ENCODE results near the gene HOXC5. TPM values are rescaled to one million over a fixed set of nuclear protein-coding genes. Genes with fewer than 3 reads are reported as not detected.
"Not testable (repeated sequence)": the region's sequence is repeated elsewhere in the genome, so short reads cannot be mapped to it uniquely, and the experiment has no call there.

Gene HOXC5
- total RNA-seq, 1 donor from 2014 or later: 2.7 TPM

DNA sequence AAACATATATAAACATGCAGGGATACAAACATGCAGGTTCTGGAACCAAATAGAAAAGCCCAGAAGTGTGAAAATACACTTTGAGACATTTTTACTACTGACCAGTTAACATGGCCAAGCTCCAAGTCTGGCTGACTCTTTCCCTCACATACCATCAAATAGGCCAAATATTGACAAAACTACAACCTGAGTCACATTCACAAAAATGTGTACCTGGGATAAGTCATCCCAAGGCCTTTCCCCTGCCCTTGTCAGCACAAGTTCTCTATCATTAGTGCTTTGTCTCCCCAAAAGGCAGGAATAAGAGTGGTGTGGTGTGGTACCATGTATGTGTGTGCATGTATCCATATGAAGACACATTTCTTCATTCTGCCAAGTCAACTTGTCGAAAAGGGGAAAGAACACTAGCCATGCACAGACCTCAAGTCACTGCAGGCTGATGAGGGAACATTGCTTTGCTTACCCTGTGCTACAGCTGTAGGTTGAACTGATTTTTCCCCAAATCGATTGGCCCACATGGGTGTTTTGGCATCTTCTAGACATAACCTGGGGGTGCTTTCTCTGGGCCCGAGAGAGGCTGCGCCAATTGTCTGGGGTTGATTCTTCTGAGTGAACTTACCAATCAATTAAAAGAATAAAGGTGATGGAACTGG lies 35.7 kb downstream of the HOXC5 start:
- Mint-ChIP-seq H3K4me3 (ENCODE audit: low read depth) (no peak overlapping the region), H3K9me3 (ENCODE audit: low read depth) (no peaks in the 10 kb centered on the region), H3K4me1 (ENCODE audit: low read depth) (peaks cover 4% of the 10 kb centered on the region), H3K27me3 (peaks cover 7% of the 10 kb centered on the region), H3K36me3 (ENCODE audit: insufficient read depth) (no peaks in the 10 kb centered on the region), H3K27ac (no peak overlapping the region)
- TF ChIP-seq, protein P1, sequence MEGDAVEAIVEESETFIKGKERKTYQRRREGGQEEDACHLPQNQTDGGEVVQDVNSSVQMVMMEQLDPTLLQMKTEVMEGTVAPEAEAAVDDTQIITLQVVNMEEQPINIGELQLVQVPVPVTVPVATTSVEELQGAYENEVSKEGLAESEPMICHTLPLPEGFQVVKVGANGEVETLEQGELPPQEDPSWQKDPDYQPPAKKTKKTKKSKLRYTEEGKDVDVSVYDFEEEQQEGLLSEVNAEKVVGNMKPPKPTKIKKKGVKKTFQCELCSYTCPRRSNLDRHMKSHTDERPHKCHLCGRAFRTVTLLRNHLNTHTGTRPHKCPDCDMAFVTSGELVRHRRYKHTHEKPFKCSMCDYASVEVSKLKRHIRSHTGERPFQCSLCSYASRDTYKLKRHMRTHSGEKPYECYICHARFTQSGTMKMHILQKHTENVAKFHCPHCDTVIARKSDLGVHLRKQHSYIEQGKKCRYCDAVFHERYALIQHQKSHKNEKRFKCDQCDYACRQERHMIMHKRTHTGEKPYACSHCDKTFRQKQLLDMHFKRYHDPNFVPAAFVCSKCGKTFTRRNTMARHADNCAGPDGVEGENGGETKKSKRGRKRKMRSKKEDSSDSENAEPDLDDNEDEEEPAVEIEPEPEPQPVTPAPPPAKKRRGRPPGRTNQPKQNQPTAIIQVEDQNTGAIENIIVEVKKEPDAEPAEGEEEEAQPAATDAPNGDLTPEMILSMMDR (IDR thresholded peaks at IDR 0.05; ENCODE audit: unreplicated experiment): no peak
- DNase-seq (ENCODE audit: low spot score, unreplicated experiment): no peak

DNA sequence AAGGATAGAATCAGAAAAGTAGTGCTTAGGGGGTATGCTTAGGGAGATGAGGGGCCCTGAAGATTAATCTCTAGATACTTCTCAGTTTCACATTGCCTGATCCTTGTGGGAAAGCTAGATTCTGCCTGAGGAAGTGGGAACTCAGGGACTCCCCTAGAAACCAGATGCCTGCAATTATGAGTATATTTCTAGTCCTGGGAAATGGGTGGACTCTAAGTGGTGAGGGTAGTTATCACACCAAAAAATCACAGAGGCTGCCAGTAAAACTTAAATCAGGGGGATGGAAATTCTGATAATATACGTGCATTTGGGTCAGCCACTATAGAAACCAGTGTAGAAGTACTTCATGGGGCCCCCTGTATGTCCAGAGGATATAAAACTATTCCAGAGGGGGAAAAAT lies 39.1 kb downstream of the HOXC5 start:
- Mint-ChIP-seq H3K4me1 (ENCODE audit: low read depth) (peaks cover 12% of the 10 kb centered on the region), H3K36me3 (ENCODE audit: insufficient read depth) (no peaks in the 10 kb centered on the region), H3K27me3 (no peaks in the 10 kb centered on the region), H3K4me3 (ENCODE audit: low read depth) (no peak overlapping the region), H3K27ac (no peak overlapping the region), H3K9me3 (ENCODE audit: low read depth) (no peaks in the 10 kb centered on the region)
- TF ChIP-seq, protein P1 (IDR thresholded peaks at IDR 0.05; ENCODE audit: unreplicated experiment): no peak
- no peak for DNase-seq (ENCODE audit: low spot score, unreplicated experiment)

DNA sequence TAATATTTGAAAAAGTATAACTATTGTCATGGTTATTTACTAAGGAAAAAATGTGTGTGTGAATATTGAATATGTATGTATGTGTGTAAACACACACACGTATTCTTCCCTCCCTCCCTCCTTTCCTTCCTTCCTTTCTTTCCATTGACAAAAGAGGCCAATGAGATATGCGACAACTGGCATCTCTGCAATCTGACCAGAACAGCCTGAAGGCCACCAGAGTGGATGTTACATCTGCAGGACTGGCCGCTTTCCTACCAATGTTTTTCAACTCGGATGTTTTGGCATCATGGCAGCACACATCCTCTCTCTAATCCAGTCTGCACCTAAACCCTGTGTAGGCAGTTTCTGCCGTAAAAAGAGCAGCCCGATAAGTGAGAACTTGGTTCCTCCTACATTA lies 41.5 kb downstream of the HOXC5 start:
- no peak for DNase-seq (ENCODE audit: low spot score, unreplicated experiment)
- Mint-ChIP-seq H3K4me1 (ENCODE audit: low read depth) (peaks cover 23% of the 10 kb centered on the region), H3K36me3 (ENCODE audit: insufficient read depth) (no peaks in the 10 kb centered on the region), H3K9me3 (ENCODE audit: low read depth) (no peaks in the 10 kb centered on the region), H3K4me3 (ENCODE audit: low read depth) (no peak overlapping the region), H3K27ac (no peak overlapping the region), H3K27me3 (no peaks in the 10 kb centered on the region)
- TF ChIP-seq, protein P1 (IDR thresholded peaks at IDR 0.05; ENCODE audit: unreplicated experiment): no peak

GRCh38 chr12:54075409-54075808 lies 42.6 kb downstream of the HOXC5 start:
- Mint-ChIP-seq H3K36me3 (ENCODE audit: insufficient read depth) (no peaks in the 10 kb centered on the region), H3K27ac (no peak overlapping the region), H3K27me3 (no peaks in the 10 kb centered on the region), H3K4me1 (ENCODE audit: low read depth) (peaks cover 28% of the 10 kb centered on the region), H3K9me3 (ENCODE audit: low read depth) (no peaks in the 10 kb centered on the region), H3K4me3 (ENCODE audit: low read depth) (no peak overlapping the region)
- DNase-seq (ENCODE audit: low spot score, unreplicated experiment): no peak
- TF ChIP-seq, protein P1 (IDR thresholded peaks at IDR 0.05; ENCODE audit: unreplicated experiment): no peak

- H3K9me3 Mint-ChIP-seq (ENCODE audit: low read depth): no peaks in the 10 kb centered on the region
Measured at GRCh38 chr12:54075974-54076373, 43.1 kb downstream of the HOXC5 start.

GRCh38 chr12:54077843-54078242 lies 45.0 kb downstream of the HOXC5 start:
- peaks cover 43% of the 10 kb centered on the region for H3K4me1 Mint-ChIP-seq (ENCODE audit: low read depth)
- H3K27me3 Mint-ChIP-seq; H3K9me3 Mint-ChIP-seq (ENCODE audit: low read depth); H3K36me3 Mint-ChIP-seq (ENCODE audit: insufficient read depth); DNase-seq (ENCODE audit: low spot score, unreplicated experiment): not testable (repeated sequence)
- peak overlapping the region; percentile 96 for H3K27ac Mint-ChIP-seq
- H3K4me3 Mint-ChIP-seq (ENCODE audit: low read depth): peak overlapping the region; percentile 35

More at GRCh38 chr12:54075974-54076373, 43.1 kb downstream of the HOXC5 start:
- Mint-ChIP-seq H3K36me3 (ENCODE audit: insufficient read depth) (no peaks in the 10 kb centered on the region), H3K4me1 (ENCODE audit: low read depth) (peaks cover 33% of the 10 kb centered on the region), H3K4me3 (ENCODE audit: low read depth) (no peak overlapping the region), H3K27ac (no peak overlapping the region), H3K27me3 (no peaks in the 10 kb centered on the region)
- TF ChIP-seq, protein P1 (IDR thresholded peaks at IDR 0.05; ENCODE audit: unreplicated experiment): no peak
- DNase-seq (ENCODE audit: low spot score, unreplicated experiment): no peak

- not testable (repeated sequence) for H3K9me3 Mint-ChIP-seq (ENCODE audit: low read depth); DNase-seq (ENCODE audit: low spot score, unreplicated experiment); H3K36me3 Mint-ChIP-seq (ENCODE audit: insufficient read depth); H3K27me3 Mint-ChIP-seq
- Mint-ChIP-seq H3K27ac (peak overlapping the region; percentile 94), H3K4me1 (ENCODE audit: low read depth) (peaks cover 54% of the 10 kb centered on the region), H3K4me3 (ENCODE audit: low read depth) (peak overlapping the region; percentile 78)
Measured at GRCh38 chr12:54079115-54079514, 46.3 kb downstream of the HOXC5 start.

GRCh38 chr12:54080008-54080924 lies 47.4 kb downstream of the HOXC5 start:
- not testable (repeated sequence) for DNase-seq (ENCODE audit: low spot score, unreplicated experiment); H3K36me3 Mint-ChIP-seq (ENCODE audit: insufficient read depth); H3K9me3 Mint-ChIP-seq (ENCODE audit: low read depth); H3K27me3 Mint-ChIP-seq
- H3K4me1 Mint-ChIP-seq (ENCODE audit: low read depth): peaks cover 62% of the 10 kb centered on the region
- H3K27ac Mint-ChIP-seq: peak overlapping the region; percentile 96
- H3K4me3 Mint-ChIP-seq (ENCODE audit: low read depth): peak overlapping the region; percentile 78
